G401.6 (cell line): ENCODE measurements around the gene CELSR3.

Experiments used
- FAIRE-seq: peaks from 2 replicates; lab custom pipeline; 2012; peaks lifted over from hg19 to GRCh38; lab: Jason Lieb, UNC

Gene CELSR3, protein sequence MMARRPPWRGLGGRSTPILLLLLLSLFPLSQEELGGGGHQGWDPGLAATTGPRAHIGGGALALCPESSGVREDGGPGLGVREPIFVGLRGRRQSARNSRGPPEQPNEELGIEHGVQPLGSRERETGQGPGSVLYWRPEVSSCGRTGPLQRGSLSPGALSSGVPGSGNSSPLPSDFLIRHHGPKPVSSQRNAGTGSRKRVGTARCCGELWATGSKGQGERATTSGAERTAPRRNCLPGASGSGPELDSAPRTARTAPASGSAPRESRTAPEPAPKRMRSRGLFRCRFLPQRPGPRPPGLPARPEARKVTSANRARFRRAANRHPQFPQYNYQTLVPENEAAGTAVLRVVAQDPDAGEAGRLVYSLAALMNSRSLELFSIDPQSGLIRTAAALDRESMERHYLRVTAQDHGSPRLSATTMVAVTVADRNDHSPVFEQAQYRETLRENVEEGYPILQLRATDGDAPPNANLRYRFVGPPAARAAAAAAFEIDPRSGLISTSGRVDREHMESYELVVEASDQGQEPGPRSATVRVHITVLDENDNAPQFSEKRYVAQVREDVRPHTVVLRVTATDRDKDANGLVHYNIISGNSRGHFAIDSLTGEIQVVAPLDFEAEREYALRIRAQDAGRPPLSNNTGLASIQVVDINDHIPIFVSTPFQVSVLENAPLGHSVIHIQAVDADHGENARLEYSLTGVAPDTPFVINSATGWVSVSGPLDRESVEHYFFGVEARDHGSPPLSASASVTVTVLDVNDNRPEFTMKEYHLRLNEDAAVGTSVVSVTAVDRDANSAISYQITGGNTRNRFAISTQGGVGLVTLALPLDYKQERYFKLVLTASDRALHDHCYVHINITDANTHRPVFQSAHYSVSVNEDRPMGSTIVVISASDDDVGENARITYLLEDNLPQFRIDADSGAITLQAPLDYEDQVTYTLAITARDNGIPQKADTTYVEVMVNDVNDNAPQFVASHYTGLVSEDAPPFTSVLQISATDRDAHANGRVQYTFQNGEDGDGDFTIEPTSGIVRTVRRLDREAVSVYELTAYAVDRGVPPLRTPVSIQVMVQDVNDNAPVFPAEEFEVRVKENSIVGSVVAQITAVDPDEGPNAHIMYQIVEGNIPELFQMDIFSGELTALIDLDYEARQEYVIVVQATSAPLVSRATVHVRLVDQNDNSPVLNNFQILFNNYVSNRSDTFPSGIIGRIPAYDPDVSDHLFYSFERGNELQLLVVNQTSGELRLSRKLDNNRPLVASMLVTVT (N-terminal part only)

DNA sequence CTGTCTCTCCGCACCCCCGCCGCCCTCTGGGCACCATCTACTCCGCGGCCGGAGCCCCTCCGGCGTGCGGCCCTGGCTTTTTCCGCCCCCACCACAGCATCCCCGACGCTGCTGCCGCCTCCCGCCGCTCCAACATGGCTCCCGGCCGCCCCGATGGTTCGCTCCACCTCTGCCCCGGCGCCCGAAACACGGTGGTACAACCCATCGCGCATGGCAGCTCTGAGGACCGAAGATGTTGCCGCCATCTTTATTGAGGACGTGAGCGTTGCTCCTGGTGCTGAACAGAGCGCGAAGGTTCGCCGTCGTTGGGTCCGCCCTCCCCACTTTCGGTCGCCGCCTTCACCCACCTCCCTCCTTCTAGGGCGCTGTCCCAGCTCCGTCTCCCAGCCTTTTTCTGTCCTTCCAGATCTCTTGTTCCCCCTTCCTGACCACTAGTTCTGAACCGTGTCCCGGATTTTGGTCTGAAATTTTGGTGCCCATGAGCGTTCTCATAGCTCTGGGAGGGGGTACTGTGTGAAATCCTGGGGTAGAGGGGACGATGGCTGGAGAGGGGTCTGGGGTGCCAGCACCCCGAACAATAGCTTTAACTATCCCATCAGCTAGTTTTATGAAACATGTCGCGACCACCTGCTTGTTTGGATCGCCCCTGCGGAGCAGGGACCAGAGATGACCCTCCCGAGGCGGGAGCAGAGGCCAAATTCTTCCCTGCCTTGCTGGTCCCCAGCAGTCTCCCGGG, at the start of gene CELSR3:
Gene CELSR3 (minus strand): TSS at position 134 of the 736 bp plus-strand sequence. CDS start 252 bp downstream, outside the sequence.
- peak; percentile 58 for FAIRE-seq

DNA sequence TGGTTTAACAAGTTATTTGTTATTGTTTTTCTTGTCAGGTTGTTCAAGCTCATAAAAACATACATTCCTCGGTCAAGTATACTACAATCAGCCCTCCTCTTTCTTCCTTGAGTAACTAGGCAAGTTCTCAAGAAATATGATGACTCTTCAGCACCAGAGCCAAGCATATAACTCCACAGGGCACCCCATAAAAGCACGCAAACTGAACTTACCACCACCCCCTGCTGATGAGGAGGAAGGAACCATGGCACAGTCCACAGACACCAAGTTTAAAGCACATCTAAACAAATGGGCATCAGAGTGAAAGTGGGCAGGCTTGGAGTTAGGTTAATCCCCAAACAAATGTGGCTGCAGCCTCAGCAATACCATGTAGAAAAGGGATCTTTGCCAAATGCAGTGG, 49.0 kb upstream of the CELSR3 start:
- no peak for FAIRE-seq

DNA sequence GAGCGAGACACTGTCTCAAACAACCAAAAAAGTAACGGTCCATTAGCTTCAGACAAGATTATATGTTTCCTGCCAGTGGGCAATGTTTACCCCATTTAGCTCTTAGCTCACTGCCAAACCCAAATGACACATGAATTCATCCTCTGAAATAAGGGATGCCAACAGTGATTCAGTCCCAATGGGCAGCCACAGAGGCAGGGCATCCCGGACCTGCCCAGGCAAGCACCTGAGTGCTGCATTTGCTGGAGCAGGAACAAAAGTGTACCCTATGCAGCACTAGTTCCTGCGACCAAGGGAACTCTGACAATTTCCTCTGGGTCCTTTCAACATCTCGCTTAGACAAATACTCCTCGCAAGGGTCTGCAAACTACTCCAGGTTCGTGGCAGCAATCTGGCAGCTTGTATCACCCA, 46.4 kb upstream of the CELSR3 start:
- FAIRE-seq, result no peak

DNA sequence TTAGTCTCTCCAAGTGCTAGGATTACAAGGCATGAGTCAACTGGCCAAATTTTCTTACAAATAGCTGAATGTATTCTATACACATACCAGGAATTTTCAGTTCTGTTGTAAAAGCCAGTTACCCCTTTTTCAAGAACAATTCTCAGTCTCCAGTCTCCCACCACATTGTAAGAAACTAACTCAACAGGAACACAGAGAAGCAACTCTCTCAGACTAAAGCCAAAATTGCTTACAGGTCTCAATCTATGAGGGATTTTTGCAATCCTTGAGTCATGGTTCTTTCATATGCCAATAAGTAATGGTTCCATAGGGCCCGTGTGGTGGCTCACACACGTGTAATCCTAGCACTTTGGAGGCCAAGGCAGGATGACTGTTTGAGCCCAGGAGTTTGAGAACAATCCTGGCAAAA, 45.8 kb upstream of the CELSR3 start:
- no peak for FAIRE-seq

DNA sequence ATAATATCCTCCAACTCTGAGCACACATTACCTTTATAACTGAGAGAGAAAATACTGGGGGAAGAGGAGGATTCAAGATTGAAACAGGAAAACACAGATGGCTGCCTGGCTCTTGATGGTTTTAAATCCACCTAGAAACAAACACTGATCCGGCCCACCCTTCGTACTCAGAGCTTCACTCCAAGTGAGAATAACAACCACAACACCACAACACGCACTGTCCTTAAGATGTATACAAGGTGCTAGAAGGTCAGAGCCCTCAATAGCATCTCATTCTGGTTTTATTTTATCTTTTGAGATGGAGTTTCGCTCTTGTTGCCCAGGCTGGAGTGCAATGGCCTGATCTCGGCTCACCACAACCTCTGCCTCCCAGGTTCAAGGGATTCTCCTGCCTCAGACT, 44.5 kb upstream of the CELSR3 start:
- no peak for FAIRE-seq

DNA sequence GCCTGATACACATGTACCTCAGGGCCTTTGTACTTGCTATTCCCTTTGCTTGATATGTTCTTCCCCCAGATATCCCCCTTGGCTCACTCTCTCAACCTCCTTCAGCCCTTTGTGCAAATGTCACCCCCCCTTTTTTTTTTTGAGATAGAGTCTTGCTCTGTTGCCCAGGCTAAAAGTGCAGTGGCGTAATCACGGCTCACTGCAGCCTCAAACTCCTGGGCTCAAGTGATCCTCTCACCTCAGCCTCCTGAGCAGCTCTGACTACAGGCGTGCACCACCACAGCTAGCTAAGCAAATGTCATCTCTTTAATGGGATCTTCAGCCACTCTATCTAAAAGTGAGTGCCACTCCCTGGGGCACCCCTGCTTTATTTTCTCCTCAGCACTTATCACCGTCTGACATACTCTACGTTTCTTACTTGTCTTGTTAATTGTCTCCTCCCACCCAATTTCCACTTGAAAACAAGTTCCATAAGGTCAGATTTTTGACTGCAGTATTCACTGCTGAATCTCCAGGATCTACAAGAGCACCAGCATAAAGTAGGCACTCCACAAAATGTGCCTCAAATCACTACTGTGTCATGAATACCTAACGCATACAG, 39.7 kb upstream of the CELSR3 start:
- no peak for FAIRE-seq

DNA sequence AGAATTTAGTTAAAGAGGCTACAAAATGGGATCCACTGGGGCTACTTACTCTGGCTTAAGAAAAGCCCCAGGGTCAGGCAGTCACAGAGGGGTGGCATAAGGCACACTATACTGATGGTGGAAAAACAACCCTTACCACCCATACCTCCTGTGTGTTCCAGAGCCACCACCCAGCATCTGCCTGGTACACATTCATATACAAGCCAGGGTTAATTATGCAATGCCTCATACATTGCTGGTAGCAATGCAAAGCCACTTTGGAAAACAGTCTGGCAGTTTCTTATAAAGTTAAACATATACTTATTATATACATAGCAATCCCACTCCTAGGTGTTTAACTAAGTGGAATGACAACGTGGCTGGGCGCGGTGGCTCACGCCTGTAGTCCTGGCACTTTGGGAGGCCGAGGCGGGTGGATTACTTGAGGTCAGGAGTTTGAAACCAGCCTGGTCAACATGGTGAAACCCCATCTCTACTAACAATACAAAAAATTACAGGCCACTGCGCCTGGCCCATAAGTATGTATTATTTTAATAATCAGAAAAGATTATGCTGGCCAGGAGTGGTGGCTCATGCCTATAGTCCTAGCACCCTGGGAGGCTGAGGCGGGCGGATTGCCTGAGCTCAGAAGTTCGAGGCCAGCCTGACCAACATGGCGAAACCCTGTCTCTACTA, 38.2 kb upstream of the CELSR3 start:
- FAIRE-seq, result no peak

DNA sequence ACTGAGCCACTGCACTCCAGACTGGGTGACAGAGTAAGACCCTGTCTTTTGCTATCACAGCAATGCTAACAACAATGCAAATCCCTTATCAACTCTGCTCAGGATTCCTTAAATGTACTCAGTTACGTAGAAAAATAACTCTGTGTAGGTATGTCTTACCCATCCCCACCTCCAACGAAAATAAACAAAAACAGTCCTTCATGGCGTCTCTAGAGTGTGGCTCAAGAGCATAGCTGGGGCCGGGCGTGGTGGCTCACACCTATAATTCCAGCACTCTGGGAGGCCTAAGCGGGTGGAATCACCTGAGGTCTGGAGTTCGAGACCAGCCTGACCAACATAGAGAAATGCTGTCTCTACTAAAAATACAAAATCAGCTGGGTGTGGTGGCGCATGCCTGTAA, 36.2 kb upstream of the CELSR3 start:
- no peak for FAIRE-seq

DNA sequence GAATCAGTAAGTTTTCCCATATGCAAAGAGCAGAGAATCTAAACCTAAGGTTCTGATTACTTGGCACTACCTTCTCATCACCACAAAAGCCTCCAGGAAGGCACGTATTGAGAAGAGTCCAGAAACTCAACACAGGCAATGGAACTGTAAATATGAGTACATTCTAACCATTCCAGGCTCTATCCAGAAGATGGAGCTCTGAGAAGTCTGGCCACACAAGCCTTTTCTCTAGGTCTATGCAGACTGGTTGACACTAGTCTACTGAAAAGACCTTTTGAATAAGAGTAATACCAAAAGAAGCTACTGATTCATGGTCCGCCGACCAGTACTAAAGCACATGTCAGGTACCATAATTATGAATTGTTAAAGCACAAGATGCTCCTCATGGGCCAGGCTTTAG, 35.3 kb upstream of the CELSR3 start:
- FAIRE-seq, result peak; percentile 88

DNA sequence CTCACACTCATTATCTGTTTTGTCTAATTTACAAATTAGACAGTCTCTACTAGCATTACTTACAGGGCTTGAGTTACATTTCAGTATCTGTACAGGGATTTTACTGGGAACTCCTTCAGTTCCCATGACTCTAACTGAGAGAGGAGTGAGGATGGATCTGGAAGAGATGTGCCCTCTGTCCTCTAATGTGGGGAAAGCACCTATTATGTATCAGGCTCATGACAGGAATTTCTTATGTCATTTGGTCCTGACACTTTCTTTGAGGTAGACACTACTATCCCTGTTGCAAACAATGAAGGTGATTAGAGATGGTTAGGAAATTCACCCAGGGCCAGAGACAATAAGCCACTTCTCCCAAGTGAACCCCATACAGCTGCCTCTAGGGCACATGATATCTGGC, 33.9 kb upstream of the CELSR3 start:
- no peak for FAIRE-seq

DNA sequence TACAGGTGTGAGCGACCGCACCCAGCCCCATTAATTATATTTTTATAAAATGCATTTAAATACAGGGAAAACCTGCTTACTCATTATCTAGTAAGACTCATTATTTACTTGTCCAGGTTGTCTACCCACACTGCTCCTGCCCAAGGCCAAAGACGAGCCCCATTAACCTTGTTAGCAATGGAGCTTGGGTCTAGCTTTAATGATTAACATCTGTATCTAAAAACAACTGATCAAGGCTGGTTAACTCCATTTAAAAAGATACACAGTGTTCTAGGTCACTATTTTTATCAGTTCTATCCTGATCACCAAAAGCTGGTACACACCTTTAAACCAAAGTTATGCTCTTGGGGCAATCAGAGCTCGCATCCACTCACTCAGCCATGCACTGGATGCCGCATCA, 33.5 kb upstream of the CELSR3 start:
- FAIRE-seq, result no peak

DNA sequence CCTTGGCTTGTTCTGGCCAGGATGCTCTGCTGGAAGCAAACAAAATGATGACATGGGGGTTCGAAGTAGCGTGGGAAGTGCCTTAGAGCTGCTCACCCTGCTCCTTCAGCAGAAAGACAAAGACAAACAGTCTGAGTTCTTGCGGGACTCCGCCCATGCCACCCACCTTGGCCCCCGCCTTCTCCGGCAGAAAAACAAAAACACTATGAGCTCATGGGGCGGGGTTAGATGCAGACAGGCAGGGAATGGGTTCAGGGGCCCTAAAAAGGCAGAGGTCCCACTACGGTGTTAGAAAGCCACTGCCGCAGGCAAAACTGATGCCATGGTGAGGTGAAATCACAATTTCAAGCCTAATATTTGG, 32.7 kb upstream of the CELSR3 start:
- no peak for FAIRE-seq

DNA sequence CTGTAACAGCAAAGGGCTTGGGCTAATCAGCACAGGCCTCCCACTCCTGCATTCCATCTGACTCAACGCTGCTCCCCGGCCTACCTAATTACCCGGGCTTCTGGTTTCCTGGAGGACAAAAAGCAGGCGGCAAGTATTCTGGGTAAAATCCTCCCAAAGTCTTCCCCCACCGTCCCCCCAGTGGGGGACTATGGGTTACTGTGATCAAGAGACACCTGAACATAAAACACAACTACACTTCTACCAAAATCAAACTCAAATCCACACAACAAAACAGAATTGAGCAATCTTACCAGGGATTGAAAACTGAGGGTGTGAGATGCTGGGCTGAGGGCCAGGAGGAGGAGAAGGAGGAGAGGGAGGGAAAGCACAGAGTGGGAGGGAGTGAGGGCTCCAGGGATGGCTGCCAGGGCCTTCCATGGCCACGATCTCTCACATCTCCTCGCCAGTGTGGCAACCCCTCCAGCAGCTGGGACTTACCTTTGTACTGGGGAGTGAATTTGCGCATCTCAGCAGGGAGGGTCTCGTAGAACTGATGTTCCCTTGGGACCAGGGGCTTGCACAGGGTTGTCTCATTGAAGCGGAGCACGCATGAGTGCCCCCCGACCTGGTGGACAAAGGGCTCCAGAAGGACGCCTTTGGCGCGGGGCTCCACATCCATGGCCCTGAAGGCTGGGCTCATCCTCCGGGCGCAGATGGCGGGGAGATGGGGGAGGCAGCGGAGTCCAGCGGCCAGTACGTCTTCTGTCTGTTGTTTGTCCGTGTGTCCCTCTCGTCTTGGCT, 32.1 kb upstream of the CELSR3 start:
- no peak for FAIRE-seq

DNA sequence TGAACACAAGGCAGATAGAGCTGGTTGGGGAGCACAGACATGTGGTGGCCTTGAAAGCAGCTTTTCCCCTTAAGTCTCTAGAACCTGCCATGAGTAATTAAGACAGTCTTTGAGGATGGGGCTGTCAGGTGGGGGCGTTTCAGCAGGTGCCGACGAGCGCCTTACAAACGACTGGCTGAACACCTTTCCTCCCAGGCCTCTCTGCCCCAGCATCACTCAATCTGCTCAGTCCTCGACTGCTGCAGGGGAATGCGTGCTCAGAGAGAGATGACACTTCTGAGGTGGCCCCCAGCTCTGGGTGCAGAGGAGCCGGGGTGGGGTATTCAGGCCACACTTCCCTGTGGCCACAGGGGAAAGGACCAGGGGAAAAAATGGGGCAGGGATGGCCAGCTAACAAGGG, 31.1 kb upstream of the CELSR3 start:
- no peak for FAIRE-seq

DNA sequence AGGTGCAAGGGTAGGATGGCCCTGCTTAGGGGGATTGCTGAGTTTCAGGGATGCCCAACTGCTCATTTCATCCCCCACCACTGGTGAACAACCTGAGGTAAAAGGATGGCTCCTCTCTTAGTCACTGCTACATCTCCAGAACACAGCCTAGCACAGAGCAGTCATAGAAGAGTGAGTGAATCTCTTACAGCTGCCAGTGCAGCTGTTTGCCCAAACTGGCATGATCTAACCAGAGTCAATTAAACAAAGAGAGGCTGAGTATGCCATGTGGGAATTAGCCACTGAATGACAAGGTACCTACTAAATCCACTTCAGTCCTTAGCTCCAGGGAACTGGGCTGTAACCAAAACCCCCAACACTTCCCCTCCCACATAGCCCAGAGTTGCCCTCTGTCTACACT, 29.9 kb upstream of the CELSR3 start:
- no peak for FAIRE-seq

DNA sequence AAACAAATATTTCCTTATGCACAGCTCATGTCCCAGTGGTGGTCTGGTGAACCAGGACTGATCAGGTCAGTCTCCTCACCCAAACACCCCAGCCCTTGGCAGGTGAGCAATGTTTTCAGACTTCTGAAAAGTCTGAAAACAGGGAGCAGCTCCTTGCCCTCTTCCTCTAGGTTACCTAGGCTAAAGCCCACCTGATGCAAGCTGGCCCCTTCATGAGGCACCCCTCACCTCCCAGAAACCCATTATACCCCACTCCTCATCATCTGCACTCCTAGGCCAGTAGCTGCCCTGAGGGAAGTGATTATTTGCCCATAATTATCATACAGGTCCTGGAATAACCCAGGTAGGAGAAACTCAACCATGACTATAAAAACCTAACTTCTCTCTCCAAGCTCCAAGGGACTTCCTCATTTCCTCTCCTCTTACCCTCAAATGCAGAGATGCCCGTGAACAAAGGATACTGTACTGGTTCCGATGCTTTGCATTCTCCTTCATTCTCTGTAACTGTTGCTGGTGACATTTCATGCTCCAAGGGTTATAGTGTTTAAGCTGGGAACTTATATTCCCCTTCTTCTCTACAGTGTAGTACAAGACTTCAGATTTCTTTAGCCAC, 28.3 kb upstream of the CELSR3 start:
- FAIRE-seq, result no peak

DNA sequence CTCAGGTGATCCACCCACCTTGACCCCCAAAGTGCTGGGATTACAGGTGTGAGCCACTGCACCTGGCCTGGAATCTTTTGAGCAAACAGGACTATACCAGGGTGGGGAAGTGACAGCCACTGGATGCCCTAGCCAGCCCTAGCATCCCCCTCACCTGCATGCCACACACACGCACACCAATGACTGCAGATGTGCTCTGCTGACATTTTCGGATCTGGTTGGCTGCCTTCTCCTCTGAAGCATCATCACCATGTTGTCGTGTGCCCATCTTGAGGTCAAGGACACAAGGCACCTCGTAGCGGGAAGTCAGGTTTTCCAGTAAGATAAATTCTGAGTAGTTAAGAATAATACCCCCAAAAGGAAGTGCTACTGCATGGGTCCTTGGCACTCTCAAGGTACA, 26.7 kb upstream of the CELSR3 start:
- no peak for FAIRE-seq

DNA sequence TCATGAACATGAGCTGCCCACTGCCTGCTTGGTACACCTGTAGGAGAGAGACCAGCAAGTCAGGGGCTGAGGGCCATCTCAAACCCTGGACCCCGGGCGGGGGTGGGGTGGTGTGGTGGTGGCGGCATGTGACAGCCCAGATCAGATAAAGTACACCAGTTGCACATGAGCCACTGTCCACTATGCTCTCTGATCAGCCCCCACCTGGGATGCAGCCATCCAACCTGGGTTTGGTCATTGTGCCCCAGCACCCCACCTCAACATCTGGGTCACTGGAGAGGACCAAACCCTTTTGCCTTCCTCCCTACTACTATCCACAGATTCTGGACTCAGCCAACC, 26.0 kb upstream of the CELSR3 start:
- no peak for FAIRE-seq

DNA sequence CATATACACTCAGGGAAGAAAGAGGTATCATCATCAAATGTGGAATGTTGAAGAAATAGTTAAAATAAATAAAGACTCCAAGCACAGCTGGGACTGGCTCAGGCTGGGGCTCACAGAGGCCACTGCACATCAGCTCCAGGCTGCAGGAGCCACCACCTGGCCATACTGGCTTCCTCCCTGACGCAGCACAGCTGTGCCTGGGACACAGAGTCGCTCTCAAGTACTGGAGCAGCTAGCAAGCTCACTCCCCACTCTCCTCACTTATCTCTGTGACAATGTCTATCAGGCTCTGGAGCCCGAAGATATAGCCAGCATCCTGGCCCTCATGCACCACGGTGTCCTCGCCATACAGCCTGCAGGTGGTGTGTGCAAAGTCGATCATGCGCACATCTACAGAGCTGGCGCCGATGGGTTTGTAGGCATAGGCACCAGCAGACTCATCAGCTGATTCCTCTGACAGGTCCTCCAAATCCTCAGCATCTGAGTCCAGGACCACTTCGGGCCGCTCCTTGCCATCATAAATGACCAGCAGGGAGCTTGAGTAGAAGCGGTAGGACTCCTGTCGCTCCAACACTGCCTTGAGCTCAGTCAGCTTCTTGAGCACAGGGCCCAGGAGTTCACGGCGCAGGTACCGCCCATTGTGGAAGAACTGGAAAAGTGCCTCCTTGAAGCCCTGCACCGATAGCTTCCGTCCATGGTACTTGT, 25.5 kb upstream of the CELSR3 start:
- FAIRE-seq, result no peak
